Keratinocyte (primary cell): ENCODE results near the gene CUL3. TPM values are rescaled to one million over a fixed set of nuclear protein-coding genes. Genes with fewer than 3 reads are reported as not detected.

Source experiments
- DNase-seq: peaks from one replicate; pipeline ENCODE4 v3.0.0-alpha.2; 2011; ENCODE audit warnings: low read depth, missing footprints, low spot score
- FAIRE-seq: peaks from 2 replicates; lab custom pipeline; 2011; peaks lifted over from hg19 to GRCh38; lab: Jason Lieb, UNC
- H2AFZ ChIP-seq: 2 replicates; pipeline ENCODE4 v1.6.0; 2012; ENCODE audit warnings: low read length, control low read depth, inconsistent platforms; ENCODE audit not compliant: control insufficient read depth
- H3K27ac ChIP-seq: 2 replicates; pipeline ENCODE4 v1.5.1; 2011; ENCODE audit warnings: low read length; ENCODE audit not compliant: control insufficient read depth, insufficient read depth
- H3K27me3 ChIP-seq: 3 replicates; pipeline ENCODE4 v1.6.0; 2011; ENCODE audit warnings: low read length; ENCODE audit not compliant: control insufficient read depth, insufficient read depth; ENCODE audit errors: extremely low read depth
- H3K36me3 ChIP-seq, 2 experiments: 2 replicates in 1 of 2; 3 replicates in 1 of 2; pipeline ENCODE4 v1.5.1; 2011; ENCODE audit warnings: low read length in 2 of 2, mild to moderate bottlenecking in 1 of 2; ENCODE audit not compliant: control insufficient read depth in 2 of 2, insufficient read depth in 2 of 2; ENCODE audit errors: extremely low read depth in 1 of 2
- H3K4me1 ChIP-seq: 3 replicates; pipeline ENCODE4 v1.5.1; 2011; ENCODE audit warnings: low read length; ENCODE audit not compliant: control insufficient read depth, insufficient read depth; ENCODE audit errors: extremely low read depth
- H3K4me2 ChIP-seq: 3 replicates; pipeline ENCODE4 v1.6.0; 2011; ENCODE audit warnings: low read depth, low read length; ENCODE audit not compliant: control insufficient read depth, insufficient read depth; ENCODE audit errors: extremely low read depth
- H3K4me3 ChIP-seq, 3 experiments: fragments of 200-600 bp in 1 of 3; sonication (generic) in 1 of 3; 2 replicates in 2 of 3; 3 replicates in 1 of 3; pipeline ENCODE4 v1.5.1; 2011 to 2016; ENCODE audit warnings: low read length in 3 of 3, mild to moderate bottlenecking in 3 of 3, control low read depth in 2 of 3, inconsistent platforms in 1 of 3, low read depth in 1 of 3, mixed read lengths in 1 of 3, mixed run types in 1 of 3, moderate library complexity in 1 of 3; ENCODE audit not compliant: control insufficient read depth in 2 of 3, insufficient read depth in 2 of 3; ENCODE audit errors: extremely low read depth in 1 of 3
- H3K79me2 ChIP-seq: 2 replicates; pipeline ENCODE4 v1.6.0; 2012; ENCODE audit warnings: low read length; ENCODE audit not compliant: control insufficient read depth, insufficient read depth
- H3K9ac ChIP-seq: 3 replicates; pipeline ENCODE4 v1.6.0; 2011; ENCODE audit warnings: low read length; ENCODE audit not compliant: control insufficient read depth, insufficient read depth; ENCODE audit errors: extremely low read depth
- H3K9me1 ChIP-seq: 3 replicates; pipeline ENCODE4 v1.6.0; 2011; ENCODE audit warnings: low read length; ENCODE audit not compliant: control insufficient read depth, insufficient read depth; ENCODE audit errors: extremely low read depth
- H3K9me3 ChIP-seq: 2 replicates; pipeline ENCODE4 v1.5.1; 2012; ENCODE audit warnings: low read depth, low read length; ENCODE audit not compliant: control insufficient read depth
- H4K20me1 ChIP-seq: 3 replicates; pipeline ENCODE4 v1.6.0; 2011; ENCODE audit warnings: low read length; ENCODE audit not compliant: control insufficient read depth, insufficient read depth; ENCODE audit errors: extremely low read depth
- CTCF ChIP-seq, 3 experiments: IDR thresholded peaks in 1 of 3; conservative IDR thresholded peaks in 1 of 3; optimal IDR thresholded peaks in 1 of 3; 2 replicates in 2 of 3; 3 replicates in 1 of 3; pipeline versions ENCODE3 to v1.5.1; 2011; ENCODE audit warnings: low read length in 3 of 3, mild to moderate bottlenecking in 3 of 3, moderate library complexity in 2 of 3, control low read depth in 1 of 3, inconsistent platforms in 1 of 3; ENCODE audit not compliant: insufficient read depth in 2 of 3; ENCODE audit errors: extremely low read depth in 1 of 3
- EZH2 ChIP-seq: IDR thresholded peaks from one replicate; pipeline ENCODE4 v1.6.1; 2012; ENCODE audit warnings: inconsistent platforms, mild to moderate bottlenecking, low read length, moderate library complexity
- dilution Hi-C: fragments of 300-500 bp; cut with MboI; formaldehyde crosslinking; loops from one replicate; pipeline ENCODE4 v1.7.0; 2020; ENCODE audit warnings: low sequenced_read_pairs; ENCODE audit not compliant: extremely low pct_ligation_motif_present
- polyA minus RNA-seq, 3 experiments: library from RNA; depleted of rRNA, polyadenylated mRNA; stranded (reverse); fragments of >200 nt; gene quantifications; 1 replicate in 1 of 3; 2 replicates in 1 of 3; 3 replicates in 1 of 3; pipeline ENCODE4 v1.2.3, GENCODE V29; 2011
- polyA plus RNA-seq, 5 experiments: library from polyadenylated mRNA; depleted of rRNA in 3 of 5; stranded (reverse) in 3 of 5; stranded (forward) in 1 of 5; unstranded in 1 of 5; fragments of >200 nt; gene quantifications; 1 replicate in 1 of 5; 2 replicates in 3 of 5; 3 replicates in 1 of 5; pipeline versions ENCODE4 v1.2.1 to v1.2.3, GENCODE V29; 2011 to 2012; ENCODE audit warnings: missing spikeins in 2 of 5, low read depth in 1 of 5, low replicate concordance in 1 of 5

Gene CUL3
- polyA plus RNA-seq (37.8 to 71.7 TPM (median 48.1 TPM) in 3 replicates), polyA minus RNA-seq (23.3 to 77.5 TPM (median 34.0 TPM) in 3 replicates)
- polyA plus RNA-seq (2011; ENCODE audit: low read depth), result 153 TPM
- polyA plus RNA-seq (2011; cell fraction: cytosol; rRNA removed), result 43.1 and 69.8 TPM in 2 replicates
- 42.1 and 59.2 TPM in 2 replicates for polyA plus RNA-seq (2011; cell fraction: nucleus; rRNA removed)
- 67.6 and 79.3 TPM in 2 replicates for polyA plus RNA-seq (2012; ENCODE audit: low replicate concordance)
- polyA minus RNA-seq (2011; cell fraction: cytosol; rRNA and poly(A)+ RNA removed), result 28.2 TPM
- 38.3 and 67.2 TPM in 2 replicates for polyA minus RNA-seq (2011; cell fraction: nucleus; rRNA and poly(A)+ RNA removed)

- Histone ChIP-seq H3K4me3 (peak within 1 kb of the TSS; percentile 61 to 97 (median 80)), H4K20me1 (peaks cover 15% of the 10 kb centered on the region), H3K9ac (peak within 1 kb of the TSS; percentile 91), H3K4me2 (peak within 1 kb of the TSS; percentile 100), H3K9me3 (no peaks in the 10 kb centered on the region), H2AFZ (peak within 1 kb of the TSS; percentile 76), H3K4me1 (peaks cover 14% of the 10 kb centered on the region), H3K27me3 (no peaks in the 10 kb centered on the region), H3K36me3 (no peaks in the 10 kb centered on the region), H3K27ac (peak within 1 kb of the TSS; percentile 75), H3K79me2 (peaks cover 43% of the 10 kb centered on the region), H3K9me1 (no peaks in the 10 kb centered on the region)
- FAIRE-seq, result peak; percentile 86
- no peak for TF ChIP-seq EZH2
- no peak for TF ChIP-seq CTCF (optimal IDR thresholded peaks at IDR 0.05 in 1 of 3, IDR thresholded peaks at IDR 0.05 in 1 of 3, conservative IDR thresholded peaks at IDR 0.05 in 1 of 3; ENCODE audit: extremely low read depth in 1 of 3, insufficient read depth in 2 of 3, low read length in 3 of 3)
- peak; percentile 86 for DNase-seq
- dilution Hi-C loops, result no loop called here
Measured at GRCh38 chr2:224585211-224586088, at the start of gene CUL3. Gene CUL3, minus strand, starts transcription at chr2:224585363. Its CDS starts 354 bp downstream, at chr2:224585009.

- Histone ChIP-seq H3K4me3 (no peak overlapping the region), H3K4me2 (no peak overlapping the region), H3K36me3 (no peaks in the 10 kb centered on the region), H3K27me3 (no peaks in the 10 kb centered on the region), H3K9me3 (no peaks in the 10 kb centered on the region), H3K27ac (no peak overlapping the region), H3K4me1 (no peaks in the 10 kb centered on the region), H3K79me2 (no peaks in the 10 kb centered on the region), H2AFZ (no peak overlapping the region), H3K9me1 (no peaks in the 10 kb centered on the region), H3K9ac (no peak overlapping the region), H4K20me1 (no peaks in the 10 kb centered on the region)
- FAIRE-seq (no peak), DNase-seq (no peak)
- TF ChIP-seq CTCF (optimal IDR thresholded peaks at IDR 0.05 in 1 of 3, IDR thresholded peaks at IDR 0.05 in 1 of 3, conservative IDR thresholded peaks at IDR 0.05 in 1 of 3; ENCODE audit: extremely low read depth in 1 of 3, insufficient read depth in 2 of 3, low read length in 3 of 3) (no peak), EZH2 (no peak)
- dilution Hi-C loops, result no loop called here
Measured at GRCh38 chr2:224630659-224631550, 45.7 kb upstream of the CUL3 start.
